SK-N-SH treated with all-trans-retinoic acid at 6 μM for 48 hours (cell line): ENCODE data around the gene COA8.

Experiments used
- ARNTL ChIP-seq: fragments of 450-650 bp; formaldehyde crosslinking; IDR thresholded peaks from 2 replicates; pipeline ENCODE4 v1.5.0; 2020; ENCODE audit warnings: low read depth, mild to moderate bottlenecking, moderate library complexity, borderline replicate concordance
- CREB5 ChIP-seq: fragments of 250-450 bp; sonication (Bioruptor Pico); IDR thresholded peaks from 2 replicates; pipeline ENCODE4 v1.5.1; 2020; ENCODE audit warnings: low read depth, mild to moderate bottlenecking, moderate library complexity
- CSDC2 ChIP-seq: fragments of 250-450 bp; sonication (Bioruptor Pico); IDR thresholded peaks from 2 replicates; pipeline ENCODE4 v1.5.0; 2020; ENCODE audit warnings: mild to moderate bottlenecking, moderate library complexity
- GLIS3 ChIP-seq: fragments of 250-450 bp; sonication (Bioruptor Pico); IDR thresholded peaks from 2 replicates; pipeline ENCODE4 v1.5.0; 2020; ENCODE audit warnings: mild to moderate bottlenecking, moderate library complexity
- PATZ1 ChIP-seq: fragments of 250-450 bp; sonication (Bioruptor Pico); IDR thresholded peaks from 2 replicates; pipeline ENCODE4 v1.8.0; 2020; ENCODE audit warnings: mild to moderate bottlenecking, moderate library complexity, borderline replicate concordance
- PPARA ChIP-seq: fragments of 250-450 bp; sonication (Bioruptor Pico); IDR thresholded peaks from 2 replicates; pipeline ENCODE4 v1.5.0; 2020; ENCODE audit warnings: mild to moderate bottlenecking, borderline replicate concordance
- RARB ChIP-seq: fragments of 250-450 bp; sonication (Bioruptor Pico); IDR thresholded peaks from 2 replicates; pipeline ENCODE4 v1.8.0; 2021; ENCODE audit warnings: mild to moderate bottlenecking, moderate library complexity
- TCF4 ChIP-seq: fragments of 250-450 bp; sonication (Bioruptor Pico); IDR thresholded peaks from 2 replicates; pipeline ENCODE4 v1.8.0; 2021; ENCODE audit warnings: mild to moderate bottlenecking, moderate library complexity, borderline replicate concordance
- TOX ChIP-seq: fragments of 250-450 bp; sonication (Bioruptor Pico); IDR thresholded peaks from 2 replicates; pipeline ENCODE4 v1.8.0; 2021; ENCODE audit warnings: mild to moderate bottlenecking, moderate library complexity, borderline replicate concordance
- ZC3H10 ChIP-seq: fragments of 250-450 bp; sonication (Bioruptor Pico); IDR thresholded peaks from 2 replicates; pipeline ENCODE4 v1.5.1; 2021; ENCODE audit warnings: mild to moderate bottlenecking, moderate library complexity
- ZFP3 ChIP-seq: fragments of 250-450 bp; sonication (Bioruptor Pico); IDR thresholded peaks from 2 replicates; pipeline ENCODE4 v1.5.0; 2020; ENCODE audit warnings: mild to moderate bottlenecking, moderate library complexity
- ZFP30 ChIP-seq: fragments of 450-650 bp; formaldehyde crosslinking; IDR thresholded peaks from 2 replicates; pipeline ENCODE4 v1.5.0; 2022; ENCODE audit warnings: mild to moderate bottlenecking, moderate library complexity

GRCh38 chr14:103520657-103521437, 41.9 kb upstream of the COA8 start:
- no peak for TF ChIP-seq CREB5 (CRISPR knock-in tag)
- no peak for TF ChIP-seq TOX
- no peak for TF ChIP-seq RARB (CRISPR knock-in tag)
- TF ChIP-seq ZFP30 (CRISPR knock-in tag) = no peak
- TF ChIP-seq GLIS3 (CRISPR knock-in tag) = no peak
- TF ChIP-seq CSDC2 (CRISPR knock-in tag) = no peak
- no peak for TF ChIP-seq ZFP3 (CRISPR knock-in tag)
- no peak for TF ChIP-seq PPARA (CRISPR knock-in tag)
- no peak for TF ChIP-seq ZC3H10 (CRISPR knock-in tag)
- TF ChIP-seq TCF4 = no peak; the same call in 1 of the 2 replicates
- TF ChIP-seq ARNTL (CRISPR knock-in tag) = no peak
- peak; percentile 88; the same call in 1 of the 2 replicates for TF ChIP-seq PATZ1 (CRISPR knock-in tag)
